ENCODE measurements around the gene IMPA2. TPM values are rescaled to one million over a fixed set of nuclear protein-coding genes. Genes with fewer than 3 reads are reported as not detected.

IMPA2 gene
- total and polyA plus RNA-seq, 2 of the 13 experiments (the other 11 are each of a cell fraction or from before 2014, with no cell fraction given): 37.8 to 71.8 TPM

GRCh38 chr18:11955239-11956029 is 25.9 kb upstream of the IMPA2 start (continued):
- TF ChIP-seq ZNF484 (CRISPR knock-in tag; IDR thresholded peaks at IDR 0.05; ENCODE audit: borderline replicate concordance, low read depth) (no peak), TMF1 (CRISPR knock-in tag; IDR thresholded peaks at IDR 0.05; ENCODE audit: low read depth) (no peak), ZNF30 (CRISPR knock-in tag; IDR thresholded peaks at IDR 0.05) (no peak), KAT8 (CRISPR knock-in tag; IDR thresholded peaks at IDR 0.05) (peak; percentile 61), MED13 (CRISPR knock-in tag; IDR thresholded peaks at IDR 0.05) (no peak), ZNF800 (CRISPR knock-in tag; IDR thresholded peaks at IDR 0.05) (no peak), GABPB1 (CRISPR knock-in tag; IDR thresholded peaks at IDR 0.05) (no peak), GLI4 (CRISPR knock-in tag; IDR thresholded peaks at IDR 0.05; ENCODE audit: borderline replicate concordance) (no peak), ZMAT3 (CRISPR knock-in tag; conservative IDR thresholded peaks at IDR 0.05) (no peak), POGK (CRISPR knock-in tag; conservative IDR thresholded peaks at IDR 0.05) (peak; percentile 49; the same call in 1 of the 2 replicates), ZNF749 (CRISPR knock-in tag; IDR thresholded peaks at IDR 0.05; ENCODE audit: borderline replicate concordance) (no peak), ZNF780A (CRISPR knock-in tag; IDR thresholded peaks at IDR 0.05) (no peak), KDM5B (CRISPR knock-in tag; IDR thresholded peaks at IDR 0.05; ENCODE audit: borderline replicate concordance) (no peak)
- TF ChIP-seq, protein P1, sequence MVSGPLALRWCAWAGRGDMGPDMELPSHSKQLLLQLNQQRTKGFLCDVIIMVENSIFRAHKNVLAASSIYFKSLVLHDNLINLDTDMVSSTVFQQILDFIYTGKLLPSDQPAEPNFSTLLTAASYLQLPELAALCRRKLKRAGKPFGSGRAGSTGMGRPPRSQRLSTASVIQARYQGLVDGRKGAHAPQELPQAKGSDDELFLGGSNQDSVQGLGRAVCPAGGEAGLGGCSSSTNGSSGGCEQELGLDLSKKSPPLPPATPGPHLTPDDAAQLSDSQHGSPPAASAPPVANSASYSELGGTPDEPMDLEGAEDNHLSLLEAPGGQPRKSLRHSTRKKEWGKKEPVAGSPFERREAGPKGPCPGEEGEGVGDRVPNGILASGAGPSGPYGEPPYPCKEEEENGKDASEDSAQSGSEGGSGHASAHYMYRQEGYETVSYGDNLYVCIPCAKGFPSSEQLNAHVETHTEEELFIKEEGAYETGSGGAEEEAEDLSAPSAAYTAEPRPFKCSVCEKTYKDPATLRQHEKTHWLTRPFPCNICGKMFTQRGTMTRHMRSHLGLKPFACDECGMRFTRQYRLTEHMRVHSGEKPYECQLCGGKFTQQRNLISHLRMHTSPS (CRISPR knock-in tag; IDR thresholded peaks at IDR 0.05; ENCODE audit: low read depth): no peak
- TF ChIP-seq, protein P2, sequence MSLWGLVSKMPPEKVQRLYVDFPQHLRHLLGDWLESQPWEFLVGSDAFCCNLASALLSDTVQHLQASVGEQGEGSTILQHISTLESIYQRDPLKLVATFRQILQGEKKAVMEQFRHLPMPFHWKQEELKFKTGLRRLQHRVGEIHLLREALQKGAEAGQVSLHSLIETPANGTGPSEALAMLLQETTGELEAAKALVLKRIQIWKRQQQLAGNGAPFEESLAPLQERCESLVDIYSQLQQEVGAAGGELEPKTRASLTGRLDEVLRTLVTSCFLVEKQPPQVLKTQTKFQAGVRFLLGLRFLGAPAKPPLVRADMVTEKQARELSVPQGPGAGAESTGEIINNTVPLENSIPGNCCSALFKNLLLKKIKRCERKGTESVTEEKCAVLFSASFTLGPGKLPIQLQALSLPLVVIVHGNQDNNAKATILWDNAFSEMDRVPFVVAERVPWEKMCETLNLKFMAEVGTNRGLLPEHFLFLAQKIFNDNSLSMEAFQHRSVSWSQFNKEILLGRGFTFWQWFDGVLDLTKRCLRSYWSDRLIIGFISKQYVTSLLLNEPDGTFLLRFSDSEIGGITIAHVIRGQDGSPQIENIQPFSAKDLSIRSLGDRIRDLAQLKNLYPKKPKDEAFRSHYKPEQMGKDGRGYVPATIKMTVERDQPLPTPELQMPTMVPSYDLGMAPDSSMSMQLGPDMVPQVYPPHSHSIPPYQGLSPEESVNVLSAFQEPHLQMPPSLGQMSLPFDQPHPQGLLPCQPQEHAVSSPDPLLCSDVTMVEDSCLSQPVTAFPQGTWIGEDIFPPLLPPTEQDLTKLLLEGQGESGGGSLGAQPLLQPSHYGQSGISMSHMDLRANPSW (CRISPR knock-in tag; IDR thresholded peaks at IDR 0.05; ENCODE audit: borderline replicate concordance): no peak
- TF ChIP-seq, protein P3, sequence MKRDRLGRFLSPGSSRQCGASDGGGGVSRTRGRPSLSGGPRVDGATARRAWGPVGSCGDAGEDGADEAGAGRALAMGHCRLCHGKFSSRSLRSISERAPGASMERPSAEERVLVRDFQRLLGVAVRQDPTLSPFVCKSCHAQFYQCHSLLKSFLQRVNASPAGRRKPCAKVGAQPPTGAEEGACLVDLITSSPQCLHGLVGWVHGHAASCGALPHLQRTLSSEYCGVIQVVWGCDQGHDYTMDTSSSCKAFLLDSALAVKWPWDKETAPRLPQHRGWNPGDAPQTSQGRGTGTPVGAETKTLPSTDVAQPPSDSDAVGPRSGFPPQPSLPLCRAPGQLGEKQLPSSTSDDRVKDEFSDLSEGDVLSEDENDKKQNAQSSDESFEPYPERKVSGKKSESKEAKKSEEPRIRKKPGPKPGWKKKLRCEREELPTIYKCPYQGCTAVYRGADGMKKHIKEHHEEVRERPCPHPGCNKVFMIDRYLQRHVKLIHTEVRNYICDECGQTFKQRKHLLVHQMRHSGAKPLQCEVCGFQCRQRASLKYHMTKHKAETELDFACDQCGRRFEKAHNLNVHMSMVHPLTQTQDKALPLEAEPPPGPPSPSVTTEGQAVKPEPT (CRISPR knock-in tag; IDR thresholded peaks at IDR 0.05; ENCODE audit: low read depth): no peak

Measured in HepG2 (cell line).